Memory B cell (primary cell): ENCODE measurements around the gene GUK1.
A peak's percentile ranks its signal among the peaks of the same experiment; 100 is the strongest.
"Not testable (repeated sequence)": the region's sequence is repeated elsewhere in the genome, so short reads cannot be mapped to it uniquely, and the experiment has no call there.

Experiments used
- ATAC-seq: fragments of 150-1000 bp; cut with Tn5 transposase; 2 replicates; pipeline ENCODE4 v1.10.0; 2021; ENCODE audit warnings: low read depth, mild to moderate bottlenecking, moderate library complexity
- DNase-seq, 2 donors: peaks; one replicate each; pipeline ENCODE4 v3.0.0; 2022; ENCODE audit warnings: low spot score in 2 of 2
- H3K27ac Mint-ChIP-seq: one replicate; pipeline ENCODE4 v1.8.0; 2022; ENCODE audit warnings: mild to moderate bottlenecking, moderate library complexity, mixed read lengths
- H3K27me3 Mint-ChIP-seq: one replicate; pipeline ENCODE4 v1.8.0; 2022; ENCODE audit warnings: mixed read lengths
- H3K36me3 Mint-ChIP-seq: one replicate; pipeline ENCODE4 v1.8.0; 2022; ENCODE audit warnings: mild to moderate bottlenecking, mixed read lengths
- H3K4me1 Mint-ChIP-seq: one replicate; pipeline ENCODE4 v1.8.0; 2022; ENCODE audit warnings: mixed read lengths
- H3K4me3 Mint-ChIP-seq: one replicate; pipeline ENCODE4 v1.8.0; 2022; ENCODE audit warnings: mild to moderate bottlenecking, moderate library complexity, mixed read lengths
- H3K9me3 Mint-ChIP-seq: one replicate; pipeline ENCODE4 v1.8.0; 2022; ENCODE audit warnings: mixed read lengths

GUK1 gene

GRCh38 chr1:228173528-228174481 is 33.7 kb downstream of the GUK1 start:
- not testable (repeated sequence) for H3K27me3 Mint-ChIP-seq, DNase-seq, H3K9me3 Mint-ChIP-seq, H3K4me3 Mint-ChIP-seq, H3K27ac Mint-ChIP-seq
- peak; percentile 58 for ATAC-seq
- Mint-ChIP-seq H3K4me1 (peaks cover 17% of the 10 kb centered on the region), H3K36me3 (peaks cover 16% of the 10 kb centered on the region)

DNA sequence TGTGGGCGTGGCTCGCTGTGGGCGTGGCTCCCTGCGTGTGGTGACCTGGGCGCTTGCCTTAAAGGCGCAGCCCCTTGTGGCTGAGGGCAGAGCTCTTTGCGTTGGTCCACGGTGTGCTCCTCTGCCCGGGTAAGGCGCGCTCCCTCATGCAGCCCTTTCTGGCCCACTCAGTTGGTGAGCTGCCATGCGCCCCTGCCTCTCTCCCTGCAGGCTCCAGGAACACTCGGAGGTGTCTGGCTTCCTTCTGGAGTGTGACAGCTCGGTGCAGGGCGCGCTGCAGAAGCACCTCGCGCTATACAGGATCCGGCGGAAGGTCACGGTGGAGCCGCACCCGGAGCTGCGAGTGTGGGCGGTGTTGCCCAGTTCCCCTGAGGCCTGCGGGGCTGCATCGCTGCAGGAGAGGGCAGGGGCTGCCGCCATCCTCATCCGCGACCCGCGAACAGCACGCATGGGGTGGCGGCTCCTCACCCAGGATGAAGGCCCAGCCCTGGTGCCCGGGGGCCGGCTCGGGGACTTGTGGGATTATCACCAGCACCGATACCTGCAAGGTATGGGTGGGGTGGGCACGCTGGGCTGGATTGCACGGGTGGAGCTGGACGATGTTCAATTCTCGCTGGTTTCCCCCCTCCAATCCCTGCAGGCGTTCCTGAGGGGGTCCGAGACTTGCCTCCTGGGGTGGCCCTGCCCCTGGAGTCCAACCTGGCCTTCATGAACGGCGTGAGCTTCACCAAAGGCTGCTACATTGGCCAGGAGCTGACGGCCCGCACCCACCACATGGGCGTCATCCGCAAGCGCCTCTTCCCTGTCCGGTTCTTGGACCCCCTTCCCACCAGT is 34.6 kb downstream of the GUK1 start:
- Mint-ChIP-seq H3K4me1 (peaks cover 13% of the 10 kb centered on the region), H3K9me3 (no peaks in the 10 kb centered on the region), H3K27ac (no peak overlapping the region), H3K36me3 (peaks cover 10% of the 10 kb centered on the region), H3K4me3 (no peak overlapping the region), H3K27me3 (no peaks in the 10 kb centered on the region)
- ATAC-seq (peak; percentile 70), DNase-seq (no peak)

GRCh38 chr1:228175316-228176023 is 35.4 kb downstream of the GUK1 start:
- Mint-ChIP-seq H3K27ac (no peak overlapping the region), H3K4me3 (no peak overlapping the region), H3K36me3 (peaks cover 10% of the 10 kb centered on the region), H3K4me1 (peaks cover 11% of the 10 kb centered on the region), H3K27me3 (no peaks in the 10 kb centered on the region), H3K9me3 (no peaks in the 10 kb centered on the region)
- no peak for ATAC-seq
- DNase-seq = no peak

- Mint-ChIP-seq H3K9me3 (no peaks in the 10 kb centered on the region), H3K27me3 (no peaks in the 10 kb centered on the region), H3K36me3 (peaks cover 10% of the 10 kb centered on the region), H3K4me1 (peaks cover 10% of the 10 kb centered on the region), H3K4me3 (no peak overlapping the region), H3K27ac (no peak overlapping the region)
- ATAC-seq (no peak), DNase-seq (no peak)
Measured at GRCh38 chr1:228176024-228176395, 35.9 kb downstream of the GUK1 start.

DNA sequence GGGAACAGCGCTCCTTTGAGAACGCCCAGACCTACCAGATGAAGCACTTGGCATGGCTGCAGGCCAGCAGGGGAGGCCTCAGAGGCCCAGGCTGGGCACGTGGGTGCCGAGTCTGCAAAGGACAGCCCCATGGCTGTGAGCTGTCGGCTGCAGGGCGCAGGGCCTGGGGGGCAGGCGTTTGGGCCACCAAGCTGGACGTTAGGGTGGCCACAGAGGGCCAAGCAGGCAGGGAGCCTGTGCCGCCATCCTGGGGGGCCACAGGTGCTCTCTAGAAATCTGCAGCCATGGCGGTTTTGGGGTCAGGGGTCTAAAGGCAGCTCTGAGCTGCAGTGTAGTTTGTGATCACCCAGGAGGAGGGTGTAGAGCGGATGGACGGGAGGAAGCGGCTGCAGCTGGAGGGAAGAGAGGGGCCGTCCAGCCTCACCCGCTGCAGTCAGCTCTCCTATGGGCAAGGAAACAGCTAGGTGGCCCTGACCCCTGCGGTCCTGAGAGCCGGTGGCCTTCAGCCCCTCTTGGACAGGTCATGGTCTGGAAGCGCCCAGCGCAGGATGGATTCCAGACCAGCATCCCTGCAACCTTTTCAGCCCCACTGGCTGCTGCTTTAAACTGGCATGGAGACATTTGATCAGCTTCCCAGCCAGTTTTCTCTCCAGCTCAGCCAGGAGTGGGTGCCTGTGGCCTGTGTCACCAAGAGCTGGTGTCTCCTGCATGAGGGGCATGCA is 36.5 kb downstream of the GUK1 start:
- Mint-ChIP-seq H3K36me3 (peaks cover 10% of the 10 kb centered on the region), H3K27me3 (no peaks in the 10 kb centered on the region), H3K4me1 (peaks cover 9% of the 10 kb centered on the region), H3K4me3 (no peak overlapping the region), H3K9me3 (no peaks in the 10 kb centered on the region), H3K27ac (no peak overlapping the region)
- no peak for ATAC-seq
- no peak for DNase-seq

GRCh38 chr1:228177183-228177475 is 37.0 kb downstream of the GUK1 start:
- no peak for ATAC-seq
- peaks cover 8% of the 10 kb centered on the region for H3K36me3 Mint-ChIP-seq
- no peak overlapping the region for H3K27ac Mint-ChIP-seq
- no peaks in the 10 kb centered on the region for H3K9me3 Mint-ChIP-seq
- no peaks in the 10 kb centered on the region for H3K27me3 Mint-ChIP-seq
- peaks cover 5% of the 10 kb centered on the region for H3K4me1 Mint-ChIP-seq
- H3K4me3 Mint-ChIP-seq = no peak overlapping the region
- DNase-seq = no peak

GRCh38 chr1:228177721-228178710 is 37.9 kb downstream of the GUK1 start:
- Mint-ChIP-seq H3K27ac (no peak overlapping the region), H3K4me3 (no peak overlapping the region), H3K9me3 (no peaks in the 10 kb centered on the region), H3K4me1 (no peaks in the 10 kb centered on the region), H3K36me3 (peaks cover 5% of the 10 kb centered on the region), H3K27me3 (no peaks in the 10 kb centered on the region)
- no peak for ATAC-seq
- DNase-seq = no peak

- peaks cover 5% of the 10 kb centered on the region for H3K36me3 Mint-ChIP-seq
- no peaks in the 10 kb centered on the region for H3K4me1 Mint-ChIP-seq
- no peaks in the 10 kb centered on the region for H3K27me3 Mint-ChIP-seq
- no peaks in the 10 kb centered on the region for H3K9me3 Mint-ChIP-seq
- DNase-seq (no peak), ATAC-seq (no peak)
- H3K27ac Mint-ChIP-seq = no peak overlapping the region
- H3K4me3 Mint-ChIP-seq = no peak overlapping the region
Measured at GRCh38 chr1:228178737-228179684, 38.9 kb downstream of the GUK1 start.

GRCh38 chr1:228180271-228180958 is 40.3 kb downstream of the GUK1 start:
- no peaks in the 10 kb centered on the region for H3K4me1 Mint-ChIP-seq
- H3K27ac Mint-ChIP-seq = no peak overlapping the region
- ATAC-seq (no peak), DNase-seq (no peak)
- H3K36me3 Mint-ChIP-seq = peaks cover 5% of the 10 kb centered on the region
- H3K9me3 Mint-ChIP-seq = no peaks in the 10 kb centered on the region
- H3K4me3 Mint-ChIP-seq = no peak overlapping the region
- H3K27me3 Mint-ChIP-seq = no peaks in the 10 kb centered on the region

DNA sequence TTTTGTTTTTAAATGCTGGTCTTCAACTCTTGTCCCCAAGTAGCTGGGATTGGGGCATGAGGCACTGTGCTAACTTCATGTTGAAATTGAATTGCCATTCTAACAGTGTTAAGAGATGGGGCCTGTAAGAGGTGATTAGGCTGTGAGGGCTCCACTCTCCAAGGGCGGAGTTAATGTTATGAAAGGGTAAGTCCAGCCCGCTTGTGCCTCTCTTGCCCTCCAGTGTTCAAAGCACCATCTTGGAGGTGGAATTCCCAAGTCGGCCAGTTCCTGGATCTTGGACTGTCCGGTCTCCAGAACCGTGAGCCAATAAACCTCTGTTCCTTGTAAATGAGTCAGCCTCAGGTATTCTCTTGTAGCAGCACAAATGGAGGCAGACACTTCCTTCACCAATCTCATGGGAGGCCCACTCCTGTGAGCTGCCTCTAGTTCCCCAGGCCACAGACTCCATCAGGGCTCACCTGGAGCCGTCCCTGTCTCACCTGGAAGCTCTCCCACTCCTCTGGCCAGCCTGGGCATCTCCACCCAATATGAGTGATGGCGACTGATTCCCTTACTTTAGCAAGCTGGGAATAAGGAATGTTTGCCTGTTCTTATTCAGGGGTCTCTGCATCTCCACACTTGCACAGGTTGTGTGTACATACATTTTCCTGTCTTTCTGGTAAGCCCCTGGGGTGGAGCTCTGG is 41.0 kb downstream of the GUK1 start:
- Mint-ChIP-seq H3K27ac (no peak overlapping the region), H3K36me3 (peaks cover 5% of the 10 kb centered on the region), H3K27me3 (no peaks in the 10 kb centered on the region), H3K9me3 (no peaks in the 10 kb centered on the region), H3K4me3 (no peak overlapping the region), H3K4me1 (no peaks in the 10 kb centered on the region)
- ATAC-seq (no peak), DNase-seq (no peak)

- H3K9me3 Mint-ChIP-seq = no peaks in the 10 kb centered on the region
- H3K27me3 Mint-ChIP-seq = no peaks in the 10 kb centered on the region
- H3K4me3 Mint-ChIP-seq = no peak overlapping the region
- no peaks in the 10 kb centered on the region for H3K4me1 Mint-ChIP-seq
- ATAC-seq (no peak), DNase-seq (no peak)
- no peak overlapping the region for H3K27ac Mint-ChIP-seq
- H3K36me3 Mint-ChIP-seq = peaks cover 5% of the 10 kb centered on the region
Measured at GRCh38 chr1:228181645-228182034, 41.6 kb downstream of the GUK1 start.
